ENCODE data around the gene NSMF.

GRCh38 chr9:137456864-137457405, 2.2 kb downstream of the NSMF start:
- no peak for TF ChIP-seq CTCF (IDR thresholded peaks at IDR 0.05)
- TF ChIP-seq POLR2A (IDR thresholded peaks at IDR 0.05): no peak

All from body of pancreas (tissue), 4 donors.